Putamen (tissue), 1 donor: ENCODE measurements around the gene CD7.
"Not testable (repeated sequence)": the region's sequence is repeated elsewhere in the genome, so short reads cannot be mapped to it uniquely, and the experiment has no call there.

Experiments used
- DNase-seq: peaks from one replicate; pipeline ENCODE4 v3.0.0-alpha.2; 2016; ENCODE audit warnings: low spot score

The CD7 gene

GRCh38 chr17:82317394-82318168 lies at the start of gene CD7:
CD7 (minus strand) TSS chr17:82317608; CDS start chr17:82317495, 113 bp downstream.
- DNase-seq = no peak

- no peak for DNase-seq
These were observed 49.3 kb upstream of the CD7 start for GRCh38 chr17:82366749-82367148.

DNA sequence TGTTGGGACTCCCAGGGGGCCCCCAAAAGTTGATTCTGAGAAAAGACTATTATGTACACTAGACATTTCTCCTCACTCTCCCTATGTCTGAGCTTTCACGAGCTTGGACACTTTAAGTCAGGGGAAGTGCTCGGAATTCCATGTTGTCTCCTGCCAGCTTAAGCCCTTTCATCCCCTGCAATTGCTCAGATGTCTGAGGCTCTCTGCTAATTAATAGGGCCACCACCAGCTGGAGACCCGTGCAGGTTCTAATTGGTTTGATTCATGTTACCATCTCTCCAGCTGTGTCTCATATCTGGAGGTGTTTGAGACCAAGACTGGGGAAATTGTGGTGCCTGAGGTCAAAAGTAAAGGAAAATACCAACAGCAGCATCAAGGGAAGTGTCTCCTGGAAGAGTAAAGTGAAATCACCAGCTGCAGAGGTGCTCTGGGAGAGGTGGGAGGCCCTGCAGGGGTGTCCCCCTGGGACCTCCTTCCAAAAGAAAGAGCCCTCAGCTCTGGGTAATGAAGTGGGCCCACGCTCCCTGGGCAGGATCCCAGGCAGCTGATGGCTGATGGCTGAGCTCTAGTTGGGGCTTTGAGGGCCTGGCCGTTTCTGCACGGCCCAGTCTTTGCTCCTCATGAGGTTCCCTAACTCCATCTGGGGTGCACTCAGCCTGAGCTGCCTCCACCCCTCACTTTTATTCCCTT lies 48.3 kb upstream of the CD7 start:
- DNase-seq = no peak

DNA sequence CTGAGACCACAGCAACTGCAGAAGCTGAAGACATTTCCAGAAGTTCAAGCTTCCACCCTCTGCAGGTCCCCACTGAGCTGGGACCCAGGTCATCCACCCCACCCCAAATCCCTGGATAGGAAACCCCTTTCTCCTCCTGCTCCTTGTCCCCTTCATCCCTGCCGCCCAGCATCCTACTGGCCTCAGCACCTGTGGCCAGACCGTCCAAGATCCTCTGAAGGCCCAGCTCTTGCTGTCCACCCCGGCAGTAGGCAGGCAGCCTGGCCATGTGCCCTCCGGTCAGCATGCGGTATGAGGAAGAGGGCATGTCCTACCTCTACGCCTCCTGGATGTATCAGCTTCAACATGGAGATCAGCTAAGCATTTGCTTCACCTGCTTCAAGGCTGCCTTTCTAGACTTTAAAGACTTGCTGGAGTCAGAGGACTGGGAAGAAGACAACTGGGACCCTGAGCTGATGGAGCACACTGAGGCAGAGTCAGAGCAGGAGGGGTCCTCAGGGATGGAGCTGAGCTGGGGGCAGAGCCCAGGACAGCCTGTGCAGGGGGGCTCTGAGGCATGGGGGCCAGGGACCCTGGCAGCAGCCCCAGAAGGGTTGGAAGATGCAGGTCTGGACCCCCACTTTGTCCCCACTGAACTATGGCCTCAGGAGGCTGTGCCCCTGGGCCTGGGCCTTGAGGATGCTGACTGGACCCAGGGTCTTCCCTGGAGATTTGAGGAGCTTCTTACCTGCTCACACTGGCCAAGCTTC lies 44.7 kb upstream of the CD7 start:
- no peak for DNase-seq

DNA sequence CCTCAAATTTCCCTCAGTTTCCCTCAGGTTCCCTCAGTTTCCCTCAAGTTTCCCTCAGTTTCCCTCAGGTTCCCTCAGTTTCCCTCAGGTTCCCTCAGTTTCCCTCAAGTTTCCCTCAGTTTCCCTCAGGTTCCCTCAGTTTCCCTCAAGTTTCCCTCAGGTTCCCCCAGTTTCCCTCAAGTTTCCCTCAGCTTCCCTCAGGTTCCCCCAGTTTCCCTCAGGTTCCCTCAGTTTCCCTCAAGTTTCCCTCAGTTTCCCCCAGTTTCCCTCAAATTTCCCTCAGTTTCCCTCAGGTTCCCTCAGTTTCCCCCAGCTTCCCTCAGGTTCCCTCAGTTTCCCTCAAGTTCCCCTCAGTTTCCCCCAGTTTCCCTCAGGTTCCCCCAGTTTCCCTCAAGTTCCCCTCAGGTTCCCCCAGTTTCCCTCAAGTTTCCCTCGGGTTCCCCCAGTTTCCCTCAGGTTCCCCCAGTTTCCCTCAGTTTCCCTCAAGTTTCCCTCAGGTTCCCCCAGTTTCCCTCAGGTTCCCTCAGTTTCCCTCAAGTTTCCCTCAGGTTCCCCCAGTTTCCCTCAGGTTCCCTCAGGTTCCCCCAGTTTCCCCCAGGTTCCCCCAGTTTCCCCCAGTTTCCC lies 42.2 kb upstream of the CD7 start:
- not testable (repeated sequence) for DNase-seq

- DNase-seq = no peak
These were observed 41.3 kb upstream of the CD7 start, which contains the start of gene TEX19 for GRCh38 chr17:82358465-82359350. TEX19 (plus strand) TSS chr17:82359247; CDS start chr17:82362151, 2,904 bp downstream.

DNA sequence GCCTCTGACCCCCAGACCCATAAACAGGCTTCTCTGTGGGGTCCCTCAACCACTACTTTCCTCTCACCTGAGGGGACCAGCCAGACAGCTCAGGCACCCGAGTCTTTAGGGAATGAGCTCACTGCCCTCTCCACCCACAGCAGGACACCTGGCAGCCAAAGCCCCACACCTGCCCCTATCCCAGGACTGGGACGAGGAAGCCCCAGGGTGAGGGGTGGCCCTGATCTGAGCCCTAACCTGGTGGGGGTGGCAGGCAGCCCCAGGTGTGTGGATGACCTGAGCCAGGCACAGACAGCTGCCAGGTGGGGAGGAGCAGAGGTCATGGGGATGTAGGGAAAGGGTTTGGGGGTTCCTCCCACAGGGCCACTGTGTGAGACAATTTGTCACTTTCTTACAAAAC lies 40.0 kb upstream of the CD7 start:
- DNase-seq = no peak

GRCh38 chr17:82356845-82357355 lies 39.5 kb upstream of the CD7 start:
- no peak for DNase-seq

GRCh38 chr17:82355770-82356427 lies 38.5 kb upstream of the CD7 start:
- DNase-seq = no peak

DNA sequence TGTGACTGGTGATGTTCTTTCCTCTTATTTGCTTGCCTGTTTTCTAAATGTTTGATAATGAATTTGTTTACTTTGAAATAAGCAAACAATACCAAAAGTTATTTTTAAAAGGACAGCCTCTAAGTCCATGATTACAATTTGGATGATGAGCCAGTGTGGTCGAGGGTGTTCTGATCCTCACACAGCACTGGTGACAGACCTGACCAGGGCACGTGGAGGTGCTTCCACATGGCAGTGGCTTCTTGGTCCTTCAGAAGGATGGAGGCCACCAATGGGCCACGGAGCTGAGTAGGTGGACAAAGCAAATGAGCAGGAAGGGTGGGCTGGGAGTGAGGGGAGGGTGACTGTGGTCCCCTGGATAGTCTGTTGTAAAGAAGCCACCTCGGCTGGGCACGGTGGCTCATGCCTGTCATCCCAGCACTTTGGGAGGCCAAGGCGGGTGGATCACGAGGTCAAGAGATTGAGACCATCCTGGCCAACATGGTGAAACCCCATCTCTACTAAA lies 37.4 kb upstream of the CD7 start:
- DNase-seq = no peak

GRCh38 chr17:82353484-82353883 lies 36.1 kb upstream of the CD7 start:
- no peak for DNase-seq

GRCh38 chr17:82351713-82352488 lies 34.5 kb upstream of the CD7 start:
- peak; percentile 74 for DNase-seq

DNA sequence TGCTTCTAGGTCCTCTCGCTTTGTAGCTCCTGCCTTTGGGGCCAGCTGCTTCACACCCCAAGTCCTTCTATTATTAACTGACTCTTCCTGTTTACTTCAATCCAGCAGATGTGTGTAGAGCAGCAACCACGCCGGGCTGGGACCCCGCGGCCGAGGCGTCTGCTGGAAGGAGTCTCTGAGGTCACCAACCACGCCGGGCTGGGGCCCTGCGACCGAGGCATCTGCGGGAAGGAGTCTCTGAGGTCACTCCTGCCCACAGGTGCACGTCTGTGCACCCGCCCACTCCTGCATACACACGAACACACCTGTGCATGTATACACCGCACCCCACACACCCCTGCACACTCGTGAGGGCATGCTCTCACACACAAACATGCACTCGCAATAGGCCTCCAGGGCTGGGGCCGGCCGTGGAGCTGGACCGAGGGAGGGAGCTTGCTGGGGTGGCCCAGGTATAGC lies 33.9 kb upstream of the CD7 start:
- no peak for DNase-seq

- no peak for DNase-seq
These were observed 33.0 kb upstream of the CD7 start for GRCh38 chr17:82350182-82351030.

GRCh38 chr17:82349287-82349701 lies 31.9 kb upstream of the CD7 start:
- no peak for DNase-seq

- DNase-seq = no peak
These were observed 31.5 kb upstream of the CD7 start for GRCh38 chr17:82348866-82349265.

DNA sequence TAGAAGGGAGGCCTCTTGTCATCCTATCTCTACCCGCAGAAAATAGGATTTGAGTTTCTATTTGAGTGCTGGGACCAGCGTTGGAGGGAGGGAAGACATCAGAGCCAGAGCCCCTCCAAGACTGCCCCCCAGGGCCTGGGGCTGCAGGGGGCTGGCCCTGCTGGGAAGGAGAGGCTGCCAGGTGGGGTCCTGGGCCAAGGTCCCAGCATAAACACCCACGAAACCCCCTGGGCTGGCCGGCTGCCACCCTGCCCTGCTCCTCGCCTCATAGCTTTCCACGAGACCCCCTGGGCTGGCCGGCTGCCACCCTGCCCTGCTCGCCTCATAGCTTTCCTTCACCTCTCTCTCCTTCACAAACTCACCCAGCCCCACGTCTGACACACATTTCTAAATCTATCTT lies 31.0 kb upstream of the CD7 start:
- no peak for DNase-seq

DNA sequence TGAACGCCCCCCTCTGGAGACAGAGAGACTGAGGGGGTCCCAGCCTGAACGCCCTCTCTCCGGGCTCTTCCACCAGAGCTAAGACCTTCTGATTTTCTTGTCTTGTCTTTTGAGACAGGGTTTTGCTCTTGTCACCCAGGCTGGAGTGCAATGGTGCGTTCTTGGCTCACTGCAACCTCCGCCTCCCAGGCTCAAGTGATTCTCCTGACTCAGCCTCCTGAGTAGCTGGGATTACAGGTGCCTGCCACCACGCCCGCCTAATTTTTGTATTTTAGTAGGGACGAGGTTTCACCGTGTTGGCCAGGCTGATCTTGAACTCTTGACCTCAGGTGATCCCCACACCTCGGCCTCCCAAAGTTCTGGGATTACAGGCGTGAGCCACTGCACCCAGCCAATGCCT lies 30.6 kb upstream of the CD7 start:
- DNase-seq = not testable (repeated sequence)
